ENCODE measurements around the gene NUMA1. TPM values are rescaled to one million over a fixed set of nuclear protein-coding genes. Genes with fewer than 3 reads are reported as not detected.

NUMA1 gene
- total and polyA plus RNA-seq, 4 donors: 19.5 to 93.2 (median 42.1) TPM

- TF ChIP-seq JUND (IDR thresholded peaks at IDR 0.05) (no peak), ATF3 (IDR thresholded peaks at IDR 0.05) (no peak), RXRA (IDR thresholded peaks at IDR 0.05) (no peak), HNF4G (IDR thresholded peaks at IDR 0.05) (no peak), EGR1 (IDR thresholded peaks at IDR 0.05; ENCODE audit: low read depth in 2 of 2) (no peak), GABPA (IDR thresholded peaks at IDR 0.05 in 1 of 2, conservative IDR thresholded peaks at IDR 0.05 in 1 of 2) (no peak), RAD21 (IDR thresholded peaks at IDR 0.05) (no peak), YY1 (IDR thresholded peaks at IDR 0.05) (no peak), FOXA2 (IDR thresholded peaks at IDR 0.05) (no peak)
- TF ChIP-seq, protein P1, sequence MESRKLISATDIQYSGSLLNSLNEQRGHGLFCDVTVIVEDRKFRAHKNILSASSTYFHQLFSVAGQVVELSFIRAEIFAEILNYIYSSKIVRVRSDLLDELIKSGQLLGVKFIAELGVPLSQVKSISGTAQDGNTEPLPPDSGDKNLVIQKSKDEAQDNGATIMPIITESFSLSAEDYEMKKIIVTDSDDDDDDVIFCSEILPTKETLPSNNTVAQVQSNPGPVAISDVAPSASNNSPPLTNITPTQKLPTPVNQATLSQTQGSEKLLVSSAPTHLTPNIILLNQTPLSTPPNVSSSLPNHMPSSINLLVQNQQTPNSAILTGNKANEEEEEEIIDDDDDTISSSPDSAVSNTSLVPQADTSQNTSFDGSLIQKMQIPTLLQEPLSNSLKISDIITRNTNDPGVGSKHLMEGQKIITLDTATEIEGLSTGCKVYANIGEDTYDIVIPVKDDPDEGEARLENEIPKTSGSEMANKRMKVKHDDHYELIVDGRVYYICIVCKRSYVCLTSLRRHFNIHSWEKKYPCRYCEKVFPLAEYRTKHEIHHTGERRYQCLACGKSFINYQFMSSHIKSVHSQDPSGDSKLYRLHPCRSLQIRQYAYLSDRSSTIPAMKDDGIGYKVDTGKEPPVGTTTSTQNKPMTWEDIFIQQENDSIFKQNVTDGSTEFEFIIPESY (IDR thresholded peaks at IDR 0.05): no peak
- TF ChIP-seq, protein P2, sequence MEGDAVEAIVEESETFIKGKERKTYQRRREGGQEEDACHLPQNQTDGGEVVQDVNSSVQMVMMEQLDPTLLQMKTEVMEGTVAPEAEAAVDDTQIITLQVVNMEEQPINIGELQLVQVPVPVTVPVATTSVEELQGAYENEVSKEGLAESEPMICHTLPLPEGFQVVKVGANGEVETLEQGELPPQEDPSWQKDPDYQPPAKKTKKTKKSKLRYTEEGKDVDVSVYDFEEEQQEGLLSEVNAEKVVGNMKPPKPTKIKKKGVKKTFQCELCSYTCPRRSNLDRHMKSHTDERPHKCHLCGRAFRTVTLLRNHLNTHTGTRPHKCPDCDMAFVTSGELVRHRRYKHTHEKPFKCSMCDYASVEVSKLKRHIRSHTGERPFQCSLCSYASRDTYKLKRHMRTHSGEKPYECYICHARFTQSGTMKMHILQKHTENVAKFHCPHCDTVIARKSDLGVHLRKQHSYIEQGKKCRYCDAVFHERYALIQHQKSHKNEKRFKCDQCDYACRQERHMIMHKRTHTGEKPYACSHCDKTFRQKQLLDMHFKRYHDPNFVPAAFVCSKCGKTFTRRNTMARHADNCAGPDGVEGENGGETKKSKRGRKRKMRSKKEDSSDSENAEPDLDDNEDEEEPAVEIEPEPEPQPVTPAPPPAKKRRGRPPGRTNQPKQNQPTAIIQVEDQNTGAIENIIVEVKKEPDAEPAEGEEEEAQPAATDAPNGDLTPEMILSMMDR (IDR thresholded peaks at IDR 0.05; ENCODE audit: low read depth, low read length, missing input control): no peak
- H3K36me3 ChIP-seq (ENCODE audit: control insufficient read depth in 4 of 4, insufficient read depth in 3 of 4, low read depth in 1 of 4, low read length in 3 of 4): peaks cover 1 to 10% (median 7%) of the 10 kb centered on the region in 4 donors
- H3K9me3 ChIP-seq (ENCODE audit: control insufficient read depth in 4 of 4, low read length in 3 of 4): no peaks in the 10 kb centered on the region
- DNase-seq (ENCODE audit: low spot score): no peak
- 84% methylated on average over 4 of the region's 4 CpGs for WGBS
- H3K27ac ChIP-seq (ENCODE audit: low read depth in 1 of 2, low read length in 2 of 2): no peak overlapping the region
- H3K27me3 ChIP-seq (ENCODE audit: control insufficient read depth in 4 of 4, insufficient read depth in 4 of 4, low read length in 3 of 4): no peaks in the 10 kb centered on the region
- no peak overlapping the region for H3K9ac ChIP-seq (ENCODE audit: low read depth in 1 of 2, low read length in 2 of 2)
- peaks cover 10 to 34% (median 24%) of the 10 kb centered on the region in 4 donors for H3K4me1 ChIP-seq (ENCODE audit: control insufficient read depth in 4 of 4, insufficient read depth in 4 of 4, low read length in 3 of 4)
- H3K4me3 ChIP-seq (ENCODE audit: low read depth in 1 of 3, low read length in 3 of 3): no peak overlapping the region
Measured at GRCh38 chr11:72037554-72038311, 42.6 kb downstream of the NUMA1 start.

DNA sequence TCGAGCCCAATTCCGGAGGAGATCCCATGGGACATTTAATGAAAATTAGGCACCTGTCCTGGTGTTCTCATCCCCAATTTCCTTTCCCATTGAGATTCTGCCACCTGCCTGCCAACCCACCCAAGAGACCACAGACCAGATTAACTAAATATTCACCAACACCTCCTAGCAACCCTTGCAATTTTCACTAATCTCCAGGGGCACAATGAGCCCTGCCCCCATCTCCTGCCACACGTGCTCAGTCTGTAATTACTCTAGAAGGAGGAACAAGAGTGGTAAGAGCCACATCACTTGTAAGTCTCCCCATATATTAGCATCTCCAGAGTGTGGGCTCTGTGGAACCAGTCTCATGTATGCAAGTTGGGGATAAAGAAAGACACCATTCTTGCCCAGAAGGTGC, 43.7 kb downstream of the NUMA1 start:
- TF ChIP-seq GABPA (IDR thresholded peaks at IDR 0.05 in 1 of 2, conservative IDR thresholded peaks at IDR 0.05 in 1 of 2): no peak
- no peak for TF ChIP-seq FOXA2 (IDR thresholded peaks at IDR 0.05)
- TF ChIP-seq HNF4A (conservative IDR thresholded peaks at IDR 0.05): no peak
- TF ChIP-seq SP1 (IDR thresholded peaks at IDR 0.05): no peak
- TF ChIP-seq NR2F2 (IDR thresholded peaks at IDR 0.05): no peak
- TF ChIP-seq, protein P2 (IDR thresholded peaks at IDR 0.05; ENCODE audit: low read depth, low read length, missing input control): no peak
- TF ChIP-seq EGR1 (IDR thresholded peaks at IDR 0.05; ENCODE audit: low read depth in 2 of 2): no peak
- no peak for TF ChIP-seq RXRA (IDR thresholded peaks at IDR 0.05)
- no peak for TF ChIP-seq TAF1 (conservative IDR thresholded peaks at IDR 0.05)
- WGBS: 87% methylated on average over 3 of the region's 3 CpGs
- Histone ChIP-seq H3K9ac (ENCODE audit: low read depth in 1 of 2, low read length in 2 of 2) (no peak overlapping the region), H3K4me3 (ENCODE audit: low read depth in 1 of 3, low read length in 3 of 3) (no peak overlapping the region), H3K36me3 (ENCODE audit: control insufficient read depth in 4 of 4, insufficient read depth in 3 of 4, low read depth in 1 of 4, low read length in 3 of 4) (peaks cover 1 to 10% (median 7%) of the 10 kb centered on the region in 4 donors), H3K27me3 (ENCODE audit: control insufficient read depth in 4 of 4, insufficient read depth in 4 of 4, low read length in 3 of 4) (no peaks in the 10 kb centered on the region), H3K9me3 (ENCODE audit: control insufficient read depth in 4 of 4, low read length in 3 of 4) (no peaks in the 10 kb centered on the region), H3K4me1 (ENCODE audit: control insufficient read depth in 4 of 4, insufficient read depth in 4 of 4, low read length in 3 of 4) (peaks cover 8 to 27% (median 19%) of the 10 kb centered on the region in 4 donors), H3K27ac (ENCODE audit: low read depth in 1 of 2, low read length in 2 of 2) (no peak overlapping the region)
- DNase-seq (ENCODE audit: low spot score): no peak

Data from liver (tissue), 9 donors.